Neural cell (in vitro differentiated cells): Measurements from ENCODE around the gene POLD1.
"Not testable (repeated sequence)": the region's sequence is repeated elsewhere in the genome, so short reads cannot be mapped to it uniquely, and the experiment has no call there.

Experiments used
- EP300 ChIP-seq: fragments of 450-650 bp; conservative IDR thresholded peaks from 2 replicates; pipeline ENCODE4 v1.6.1; 2014; ENCODE audit warnings: antibody characterized with exemption, mild to moderate bottlenecking, moderate library complexity; ENCODE audit not compliant: poor library complexity, severe bottlenecking
- EZH2 ChIP-seq: fragments of 200-600, 300-800 bp; shearing (Covaris generic), sonication (generic); IDR thresholded peaks from 2 replicates; pipeline ENCODE4 v1.6.1; 2014; ENCODE audit warnings: antibody characterized with exemption, low read length, borderline replicate concordance, mild to moderate bottlenecking; ENCODE audit not compliant: insufficient read depth, poor library complexity, severe bottlenecking
- MXI1 ChIP-seq: fragments of 450-650 bp; conservative IDR thresholded peaks from 2 replicates; pipeline ENCODE4 v1.6.1; 2014; ENCODE audit warnings: antibody characterized with exemption, mild to moderate bottlenecking; ENCODE audit not compliant: poor library complexity, severe bottlenecking
- POLR2AphosphoS5 ChIP-seq: IDR thresholded peaks from 2 replicates; pipeline ENCODE4 v1.6.1; 2012
- RAD21 ChIP-seq: fragments of 450-650 bp; conservative IDR thresholded peaks from 2 replicates; pipeline ENCODE4 v1.6.1; 2014; ENCODE audit warnings: antibody characterized with exemption, mild to moderate bottlenecking, moderate library complexity
- SMC3 ChIP-seq: fragments of 450-650 bp; conservative IDR thresholded peaks from 2 replicates; pipeline ENCODE4 v1.6.1; 2014; ENCODE audit warnings: antibody characterized with exemption, mild to moderate bottlenecking, moderate library complexity; ENCODE audit not compliant: poor library complexity
- TAF1 ChIP-seq: IDR thresholded peaks from 2 replicates; pipeline ENCODE4 v1.6.1; 2012; ENCODE audit warnings: low read depth
- TF ChIP-seq, protein P1 (sequence below): fragments of 450-650 bp; IDR thresholded peaks from 2 replicates; pipeline ENCODE4 v1.5.1; 2014; ENCODE audit warnings: antibody characterized with exemption, mild to moderate bottlenecking, moderate library complexity; ENCODE audit not compliant: poor library complexity, severe bottlenecking
- TF ChIP-seq, protein P2 (sequence below): IDR thresholded peaks from 2 replicates; pipeline ENCODE4 v1.6.1; 2012; ENCODE audit warnings: borderline replicate concordance

DNA sequence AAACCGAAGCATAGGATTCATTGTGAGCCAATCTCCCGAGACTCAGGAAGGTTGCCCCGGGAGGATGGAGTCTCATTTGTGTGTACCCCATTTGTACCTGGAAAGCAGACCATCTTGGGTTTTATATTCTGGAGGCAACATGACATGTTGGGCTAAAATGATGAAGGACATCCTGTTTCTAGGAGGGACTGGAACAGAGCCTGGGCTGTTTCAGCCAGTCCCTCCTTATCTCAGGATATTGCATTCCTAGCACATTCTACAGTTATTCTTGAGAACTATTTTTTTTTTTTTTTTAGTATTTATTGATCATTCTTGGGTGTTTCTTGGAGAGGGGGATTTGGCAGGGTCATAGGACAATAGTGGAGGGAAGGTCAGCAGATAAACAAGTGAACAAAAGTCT lies 6.1 kb downstream of the POLD1 start:
- not testable (repeated sequence) for TF ChIP-seq POLR2AphosphoS5, MXI1, EZH2, TAF1, SMC3, EP300, RAD21
- TF ChIP-seq, protein P1, sequence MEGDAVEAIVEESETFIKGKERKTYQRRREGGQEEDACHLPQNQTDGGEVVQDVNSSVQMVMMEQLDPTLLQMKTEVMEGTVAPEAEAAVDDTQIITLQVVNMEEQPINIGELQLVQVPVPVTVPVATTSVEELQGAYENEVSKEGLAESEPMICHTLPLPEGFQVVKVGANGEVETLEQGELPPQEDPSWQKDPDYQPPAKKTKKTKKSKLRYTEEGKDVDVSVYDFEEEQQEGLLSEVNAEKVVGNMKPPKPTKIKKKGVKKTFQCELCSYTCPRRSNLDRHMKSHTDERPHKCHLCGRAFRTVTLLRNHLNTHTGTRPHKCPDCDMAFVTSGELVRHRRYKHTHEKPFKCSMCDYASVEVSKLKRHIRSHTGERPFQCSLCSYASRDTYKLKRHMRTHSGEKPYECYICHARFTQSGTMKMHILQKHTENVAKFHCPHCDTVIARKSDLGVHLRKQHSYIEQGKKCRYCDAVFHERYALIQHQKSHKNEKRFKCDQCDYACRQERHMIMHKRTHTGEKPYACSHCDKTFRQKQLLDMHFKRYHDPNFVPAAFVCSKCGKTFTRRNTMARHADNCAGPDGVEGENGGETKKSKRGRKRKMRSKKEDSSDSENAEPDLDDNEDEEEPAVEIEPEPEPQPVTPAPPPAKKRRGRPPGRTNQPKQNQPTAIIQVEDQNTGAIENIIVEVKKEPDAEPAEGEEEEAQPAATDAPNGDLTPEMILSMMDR: not testable (repeated sequence)
- TF ChIP-seq, protein P2, sequence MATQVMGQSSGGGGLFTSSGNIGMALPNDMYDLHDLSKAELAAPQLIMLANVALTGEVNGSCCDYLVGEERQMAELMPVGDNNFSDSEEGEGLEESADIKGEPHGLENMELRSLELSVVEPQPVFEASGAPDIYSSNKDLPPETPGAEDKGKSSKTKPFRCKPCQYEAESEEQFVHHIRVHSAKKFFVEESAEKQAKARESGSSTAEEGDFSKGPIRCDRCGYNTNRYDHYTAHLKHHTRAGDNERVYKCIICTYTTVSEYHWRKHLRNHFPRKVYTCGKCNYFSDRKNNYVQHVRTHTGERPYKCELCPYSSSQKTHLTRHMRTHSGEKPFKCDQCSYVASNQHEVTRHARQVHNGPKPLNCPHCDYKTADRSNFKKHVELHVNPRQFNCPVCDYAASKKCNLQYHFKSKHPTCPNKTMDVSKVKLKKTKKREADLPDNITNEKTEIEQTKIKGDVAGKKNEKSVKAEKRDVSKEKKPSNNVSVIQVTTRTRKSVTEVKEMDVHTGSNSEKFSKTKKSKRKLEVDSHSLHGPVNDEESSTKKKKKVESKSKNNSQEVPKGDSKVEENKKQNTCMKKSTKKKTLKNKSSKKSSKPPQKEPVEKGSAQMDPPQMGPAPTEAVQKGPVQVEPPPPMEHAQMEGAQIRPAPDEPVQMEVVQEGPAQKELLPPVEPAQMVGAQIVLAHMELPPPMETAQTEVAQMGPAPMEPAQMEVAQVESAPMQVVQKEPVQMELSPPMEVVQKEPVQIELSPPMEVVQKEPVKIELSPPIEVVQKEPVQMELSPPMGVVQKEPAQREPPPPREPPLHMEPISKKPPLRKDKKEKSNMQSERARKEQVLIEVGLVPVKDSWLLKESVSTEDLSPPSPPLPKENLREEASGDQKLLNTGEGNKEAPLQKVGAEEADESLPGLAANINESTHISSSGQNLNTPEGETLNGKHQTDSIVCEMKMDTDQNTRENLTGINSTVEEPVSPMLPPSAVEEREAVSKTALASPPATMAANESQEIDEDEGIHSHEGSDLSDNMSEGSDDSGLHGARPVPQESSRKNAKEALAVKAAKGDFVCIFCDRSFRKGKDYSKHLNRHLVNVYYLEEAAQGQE: not testable (repeated sequence)
